Measurements from ENCODE around the gene HNRNPAB. TPM values are rescaled to one million over a fixed set of nuclear protein-coding genes. Genes with fewer than 3 reads are reported as not detected.

Gene HNRNPAB
- total RNA-seq = 393 and 403 TPM in 2 replicates

DNA sequence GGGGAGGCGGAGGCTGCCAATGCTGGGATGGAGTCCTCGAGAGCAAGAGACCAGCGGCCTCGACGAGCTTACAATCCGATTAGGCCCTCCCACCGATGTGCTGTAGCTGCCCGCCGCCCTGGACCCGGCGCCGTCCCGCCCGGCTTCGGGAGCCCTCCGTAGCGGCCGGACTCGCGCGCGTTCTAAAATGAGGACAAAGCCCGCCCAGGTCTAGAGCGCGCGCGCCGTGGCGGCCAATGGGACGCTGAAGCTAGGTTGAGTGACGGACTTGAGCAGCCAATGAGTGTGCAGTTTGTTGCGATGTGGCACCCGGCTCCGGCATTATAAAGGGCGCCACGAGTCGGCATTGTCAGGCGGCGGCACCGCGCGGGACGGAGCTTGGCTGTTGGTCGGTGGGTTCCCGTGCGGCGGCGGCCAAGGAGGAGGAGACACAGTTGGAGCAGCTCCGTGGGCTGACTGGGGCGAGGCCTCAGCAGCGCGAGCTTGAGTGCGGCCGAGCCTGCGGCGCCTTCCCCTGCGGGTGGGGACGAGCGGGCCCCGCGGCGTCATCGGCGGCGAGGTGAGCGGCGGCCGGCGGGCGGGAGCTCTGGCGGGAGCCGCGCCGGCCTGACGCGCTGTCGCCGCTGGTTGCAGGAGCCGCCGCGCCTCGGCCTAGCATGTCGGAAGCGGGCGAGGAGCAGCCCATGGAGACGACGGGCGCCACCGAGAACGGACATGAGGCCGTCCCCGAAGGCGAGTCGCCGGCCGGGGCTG, at the start of gene HNRNPAB:
TSS of gene HNRNPAB (plus strand) at position 352 of the 753 bp plus-strand sequence. CDS start at position 657, 305 bp downstream.
- Mint-ChIP-seq H3K27me3 (ENCODE audit: low read depth) (peaks cover 2% of the 10 kb centered on the region), H3K36me3 (ENCODE audit: low read depth) (peaks cover 45% of the 10 kb centered on the region), H3K27ac (peak within 1 kb of the TSS; percentile 98), H3K4me1 (ENCODE audit: low read depth) (peaks cover 23% of the 10 kb centered on the region), H3K9me3 (no peaks in the 10 kb centered on the region), H3K4me3 (ENCODE audit: low read depth) (peak within 1 kb of the TSS; percentile 95)
- peak; percentile 94 for DNase-seq (ENCODE audit: low spot score)
- intact Hi-C loops (cut with micrococcal nuclease) = loop anchor here (2.0 to 10.0 kb wide), 4 partner anchors 28 to 1200 kb away; partner anchors contain the start of genes PHYKPL, TMED9 and UIMC1

DNA sequence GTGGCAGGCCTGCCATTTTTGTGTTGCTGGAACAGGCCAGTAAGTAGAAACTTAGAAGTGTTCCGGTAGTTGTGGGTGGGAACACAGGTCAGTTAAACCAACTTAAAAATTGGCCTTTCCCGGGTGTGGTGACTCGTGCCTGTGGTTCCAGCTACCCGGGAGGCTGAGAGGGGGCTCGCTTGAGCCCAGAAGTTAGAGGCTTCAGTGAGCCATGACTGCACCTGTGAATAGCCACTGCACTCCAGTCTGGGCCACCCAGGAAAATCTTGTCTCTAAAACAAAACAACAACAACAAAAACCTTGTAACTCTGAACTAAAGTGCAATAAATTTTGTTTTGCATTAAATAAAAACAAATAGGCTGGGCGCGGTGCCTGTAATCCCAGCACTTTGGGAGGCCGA, 49.3 kb upstream of the HNRNPAB start:
- Mint-ChIP-seq H3K4me1 (ENCODE audit: low read depth) (peaks cover 15% of the 10 kb centered on the region), H3K36me3 (ENCODE audit: low read depth) (peaks cover 29% of the 10 kb centered on the region), H3K9me3 (no peaks in the 10 kb centered on the region), H3K4me3 (ENCODE audit: low read depth) (peak overlapping the region; percentile 8), H3K27ac (no peak overlapping the region), H3K27me3 (ENCODE audit: low read depth) (no peaks in the 10 kb centered on the region)
- intact Hi-C loops (cut with micrococcal nuclease) = loop anchor here (2.0 kb wide), 1 partner anchor 50 kb away; the partner anchor contains the start of gene HNRNPAB
- no peak for DNase-seq (ENCODE audit: low spot score)

DNA sequence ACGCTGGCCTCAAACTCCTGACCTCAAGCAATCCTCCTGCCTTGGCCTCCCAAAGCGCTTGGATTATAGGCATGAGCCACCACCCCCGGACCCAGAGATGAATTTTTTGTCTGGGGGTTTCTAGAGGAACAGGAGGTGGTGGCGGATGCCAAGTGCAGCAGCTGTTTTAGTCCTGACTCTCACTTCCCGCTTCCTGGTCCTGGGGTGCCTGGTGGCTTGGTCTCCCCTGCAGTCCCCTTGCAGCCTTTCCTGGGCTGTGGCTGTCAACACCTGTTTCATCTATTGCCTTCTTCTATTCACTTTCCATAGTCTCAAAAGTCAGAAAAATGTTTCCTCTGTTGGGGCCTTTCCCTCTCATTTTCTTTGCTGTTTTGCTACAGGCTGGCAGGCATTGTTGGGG, 44.2 kb upstream of the HNRNPAB start:
- no peak overlapping the region for H3K4me3 Mint-ChIP-seq (ENCODE audit: low read depth)
- DNase-seq (ENCODE audit: low spot score) = no peak
- intact Hi-C loops (cut with micrococcal nuclease) = no loop called here
- no peak overlapping the region for H3K27ac Mint-ChIP-seq
- no peaks in the 10 kb centered on the region for H3K36me3 Mint-ChIP-seq (ENCODE audit: low read depth)
- H3K4me1 Mint-ChIP-seq (ENCODE audit: low read depth) = peaks cover 8% of the 10 kb centered on the region
- H3K9me3 Mint-ChIP-seq = no peaks in the 10 kb centered on the region
- H3K27me3 Mint-ChIP-seq (ENCODE audit: low read depth) = peaks cover 17% of the 10 kb centered on the region

DNA sequence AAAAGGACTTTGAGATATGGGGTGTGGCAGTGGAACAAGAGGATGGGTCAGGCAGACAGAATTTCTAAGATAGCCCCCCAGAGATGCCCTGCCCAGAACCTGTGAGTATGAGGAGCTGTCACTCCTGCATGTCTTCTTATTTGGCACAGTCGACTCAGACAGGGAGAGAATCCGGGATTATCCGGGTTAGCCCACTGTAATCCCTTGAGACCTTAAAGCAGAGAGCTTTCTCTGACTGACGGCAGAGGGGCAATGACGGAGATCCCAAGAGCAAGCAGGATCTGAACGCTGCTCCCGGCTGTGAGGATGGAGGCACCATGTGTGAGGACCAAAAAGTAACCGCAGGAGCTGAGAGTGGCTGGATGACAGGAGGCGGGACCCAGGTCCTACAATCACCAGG, 41.9 kb upstream of the HNRNPAB start:
- no peaks in the 10 kb centered on the region for H3K9me3 Mint-ChIP-seq
- H3K27ac Mint-ChIP-seq = no peak overlapping the region
- no peak for DNase-seq (ENCODE audit: low spot score)
- H3K4me3 Mint-ChIP-seq (ENCODE audit: low read depth) = no peak overlapping the region
- no peaks in the 10 kb centered on the region for H3K36me3 Mint-ChIP-seq (ENCODE audit: low read depth)
- peaks cover 25% of the 10 kb centered on the region for H3K27me3 Mint-ChIP-seq (ENCODE audit: low read depth)
- intact Hi-C loops (cut with micrococcal nuclease) = no loop called here
- H3K4me1 Mint-ChIP-seq (ENCODE audit: low read depth) = peaks cover 8% of the 10 kb centered on the region

DNA sequence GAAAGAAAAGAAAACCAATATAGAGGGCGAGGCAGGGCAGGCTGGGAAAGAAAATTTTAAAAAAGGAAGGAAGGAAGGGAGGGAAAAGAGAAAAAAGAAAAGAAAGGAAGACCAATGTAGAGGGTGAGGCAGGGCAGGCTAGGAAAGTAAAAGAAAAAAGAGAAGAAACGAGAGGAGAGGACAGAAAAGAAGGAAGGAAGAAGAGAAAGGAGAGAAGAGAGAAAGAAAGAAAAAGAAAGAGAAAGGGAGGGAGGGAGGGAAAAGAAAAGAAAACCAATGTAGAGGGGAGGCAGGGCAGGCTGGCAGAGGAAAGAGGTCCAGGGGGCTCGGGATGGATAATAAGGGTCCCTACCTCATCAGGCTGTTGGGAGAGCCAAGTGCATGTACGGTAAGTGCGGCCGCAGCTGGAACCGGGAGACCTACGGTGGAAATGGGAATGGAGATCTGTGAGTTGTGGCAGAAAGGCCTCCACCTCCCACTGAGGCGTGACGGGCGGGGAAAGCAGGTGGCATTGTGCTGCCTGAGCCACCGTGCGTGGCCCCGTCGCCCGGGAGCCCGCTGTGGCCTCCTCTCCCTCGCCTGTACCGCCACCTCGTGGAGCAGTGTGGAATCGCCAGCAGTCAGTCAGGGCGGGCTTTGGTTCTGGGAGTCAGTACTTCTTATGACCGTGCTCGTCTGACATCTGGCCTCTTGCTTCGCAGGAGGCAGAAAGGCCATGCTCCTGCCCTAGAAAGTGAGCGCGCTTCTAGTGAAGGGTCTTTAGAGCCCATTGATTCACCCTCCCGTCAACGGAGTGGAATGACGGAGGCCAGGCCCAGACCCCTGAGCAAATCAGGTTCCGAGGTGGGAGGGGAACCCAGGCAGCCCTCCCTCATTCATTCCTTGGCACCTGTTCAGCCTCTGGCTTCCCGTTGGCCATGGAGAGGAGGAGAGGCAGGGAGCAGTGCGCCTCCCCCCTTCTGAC, 40.3 kb upstream of the HNRNPAB start:
- DNase-seq (ENCODE audit: low spot score) = peak; percentile 83
- Mint-ChIP-seq H3K4me3 (ENCODE audit: low read depth) (peak overlapping the region; percentile 16), H3K27ac (no peak overlapping the region), H3K27me3 (ENCODE audit: low read depth) (peaks cover 29% of the 10 kb centered on the region), H3K9me3 (no peaks in the 10 kb centered on the region), H3K36me3 (ENCODE audit: low read depth) (no peaks in the 10 kb centered on the region), H3K4me1 (ENCODE audit: low read depth) (peaks cover 8% of the 10 kb centered on the region)
- intact Hi-C loops (cut with micrococcal nuclease) = loop anchor here (1.0 to 2.0 kb wide), 2 partner anchors 15 to 88 kb away; no protein-coding TSS in a partner anchor

DNA sequence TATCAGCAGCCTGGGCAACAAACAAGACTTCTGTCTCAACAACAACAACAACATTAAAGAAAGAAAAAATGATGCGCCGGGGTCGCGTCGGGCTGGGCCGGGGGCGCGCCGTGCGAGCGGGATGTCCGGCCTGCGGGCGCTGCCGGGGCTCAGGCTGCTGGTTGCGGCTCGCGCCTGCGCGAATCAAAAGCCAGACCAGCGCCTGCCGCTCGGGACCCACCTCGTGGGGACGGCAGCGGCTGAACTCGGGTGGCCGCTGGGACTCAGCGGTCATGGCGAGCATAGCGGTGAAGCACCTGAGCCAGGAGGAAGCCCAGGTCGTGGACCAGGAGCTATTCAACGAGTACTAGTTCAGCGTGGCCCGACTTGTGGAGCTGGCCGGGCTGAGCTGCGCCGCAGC, 38.8 kb upstream of the HNRNPAB start:
- H3K4me3 Mint-ChIP-seq (ENCODE audit: low read depth) = no peak overlapping the region
- H3K27me3 Mint-ChIP-seq (ENCODE audit: low read depth) = peaks cover 33% of the 10 kb centered on the region
- no peaks in the 10 kb centered on the region for H3K9me3 Mint-ChIP-seq
- no peak overlapping the region for H3K27ac Mint-ChIP-seq
- intact Hi-C loops (cut with micrococcal nuclease) = loop anchor here (2.0 kb wide), 1 partner anchor 17 kb away; no protein-coding TSS in a partner anchor
- no peaks in the 10 kb centered on the region for H3K36me3 Mint-ChIP-seq (ENCODE audit: low read depth)
- no peak for DNase-seq (ENCODE audit: low spot score)
- H3K4me1 Mint-ChIP-seq (ENCODE audit: low read depth) = peaks cover 8% of the 10 kb centered on the region

DNA sequence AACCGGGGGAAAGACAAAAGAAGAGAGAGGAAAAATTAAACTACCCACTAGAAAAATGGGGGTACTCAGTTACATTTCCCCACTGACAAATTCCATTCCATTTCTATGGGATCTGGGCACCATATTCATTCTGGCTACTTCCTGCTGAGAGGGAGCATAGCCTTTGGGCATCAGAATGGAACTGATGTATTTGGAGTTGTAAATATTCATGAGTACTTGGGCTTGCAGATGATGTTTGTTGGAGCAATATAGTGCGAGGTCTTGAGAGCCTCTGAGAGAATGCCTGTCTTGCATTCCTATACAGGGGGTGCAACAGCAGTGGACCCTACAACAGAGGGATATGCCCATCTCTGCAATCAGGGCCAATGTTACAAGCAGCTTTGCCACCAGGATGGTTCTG, 33.9 kb upstream of the HNRNPAB start:
- Mint-ChIP-seq H3K4me1 (ENCODE audit: low read depth) (no peaks in the 10 kb centered on the region), H3K36me3 (ENCODE audit: low read depth) (no peaks in the 10 kb centered on the region), H3K4me3 (ENCODE audit: low read depth) (no peak overlapping the region), H3K9me3 (no peaks in the 10 kb centered on the region), H3K27me3 (ENCODE audit: low read depth) (peaks cover 14% of the 10 kb centered on the region), H3K27ac (no peak overlapping the region)
- no peak for DNase-seq (ENCODE audit: low spot score)
- intact Hi-C loops (cut with micrococcal nuclease) = no loop called here

DNA sequence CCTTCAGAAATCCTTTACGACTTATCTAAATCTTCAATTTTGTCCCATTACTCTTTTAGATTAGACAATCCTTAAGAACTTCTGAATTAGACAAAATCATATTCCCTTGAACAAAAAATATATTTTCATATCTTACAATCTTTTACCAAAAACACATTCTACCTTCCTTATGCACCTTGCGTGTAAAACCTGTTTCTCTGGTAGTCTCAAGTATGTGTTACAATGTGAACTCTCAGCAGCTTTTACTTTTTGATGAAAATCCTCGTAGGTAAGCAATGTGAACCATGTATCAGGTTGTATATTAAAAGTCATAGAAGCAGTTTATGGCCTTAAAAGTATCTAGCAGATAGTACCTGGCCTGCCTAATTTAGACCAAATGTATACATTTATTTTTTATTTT, 29.9 kb upstream of the HNRNPAB start:
- no peak for DNase-seq (ENCODE audit: low spot score)
- no peaks in the 10 kb centered on the region for H3K36me3 Mint-ChIP-seq (ENCODE audit: low read depth)
- intact Hi-C loops (cut with micrococcal nuclease) = no loop called here
- H3K27me3 Mint-ChIP-seq (ENCODE audit: low read depth) = peaks cover 3% of the 10 kb centered on the region
- H3K27ac Mint-ChIP-seq = no peak overlapping the region
- no peaks in the 10 kb centered on the region for H3K9me3 Mint-ChIP-seq
- no peaks in the 10 kb centered on the region for H3K4me1 Mint-ChIP-seq (ENCODE audit: low read depth)
- H3K4me3 Mint-ChIP-seq (ENCODE audit: low read depth) = no peak overlapping the region

DNA sequence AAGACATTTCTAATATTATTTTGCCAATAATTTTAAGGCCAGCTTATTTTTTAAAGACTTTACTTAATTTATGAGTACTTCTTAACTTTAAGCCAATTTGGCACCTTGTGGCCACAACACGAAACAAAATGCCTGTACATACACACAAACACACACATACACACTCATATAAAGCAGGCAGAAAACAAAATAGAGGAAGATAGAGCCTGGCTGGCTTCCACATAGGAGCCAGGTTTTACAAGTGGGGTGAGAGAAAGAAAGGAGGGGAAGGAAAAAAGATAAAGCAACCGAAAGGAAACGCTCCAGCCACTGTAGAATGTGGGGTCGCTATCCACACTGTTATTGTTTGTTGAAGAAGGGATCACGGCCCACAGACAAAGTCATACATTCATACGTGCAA, 27.5 kb upstream of the HNRNPAB start:
- Mint-ChIP-seq H3K27me3 (ENCODE audit: low read depth) (peaks cover 3% of the 10 kb centered on the region), H3K27ac (no peak overlapping the region), H3K36me3 (ENCODE audit: low read depth) (no peaks in the 10 kb centered on the region), H3K4me1 (ENCODE audit: low read depth) (no peaks in the 10 kb centered on the region), H3K4me3 (ENCODE audit: low read depth) (no peak overlapping the region), H3K9me3 (no peaks in the 10 kb centered on the region)
- intact Hi-C loops (cut with micrococcal nuclease) = no loop called here
- no peak for DNase-seq (ENCODE audit: low spot score)

DNA sequence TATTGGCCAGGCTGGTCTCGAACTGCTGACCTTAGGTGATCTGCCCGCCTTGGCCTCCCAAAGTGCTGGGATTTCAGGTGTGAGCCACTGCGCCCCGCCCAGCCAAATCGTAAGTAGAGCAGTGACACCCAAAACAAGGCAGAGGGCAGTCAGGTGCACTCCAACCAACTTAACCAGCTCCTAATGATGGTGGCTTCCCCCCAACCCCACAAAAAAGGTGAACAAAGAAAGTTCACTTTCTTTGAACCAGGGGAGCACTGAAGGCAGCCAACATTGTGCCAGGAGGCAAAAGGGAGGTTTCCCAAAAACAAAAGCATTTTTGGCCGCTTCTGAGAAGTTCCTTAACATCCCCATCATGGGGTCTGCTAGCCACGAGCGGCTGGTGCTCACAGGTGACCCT, 26.8 kb upstream of the HNRNPAB start:
- intact Hi-C loops (cut with micrococcal nuclease) = no loop called here
- Mint-ChIP-seq H3K4me1 (ENCODE audit: low read depth) (peaks cover 7% of the 10 kb centered on the region), H3K9me3 (no peaks in the 10 kb centered on the region), H3K27me3 (ENCODE audit: low read depth) (peaks cover 3% of the 10 kb centered on the region), H3K4me3 (ENCODE audit: low read depth) (no peak overlapping the region), H3K27ac (no peak overlapping the region), H3K36me3 (ENCODE audit: low read depth) (no peaks in the 10 kb centered on the region)
- DNase-seq (ENCODE audit: low spot score) = no peak

DNA sequence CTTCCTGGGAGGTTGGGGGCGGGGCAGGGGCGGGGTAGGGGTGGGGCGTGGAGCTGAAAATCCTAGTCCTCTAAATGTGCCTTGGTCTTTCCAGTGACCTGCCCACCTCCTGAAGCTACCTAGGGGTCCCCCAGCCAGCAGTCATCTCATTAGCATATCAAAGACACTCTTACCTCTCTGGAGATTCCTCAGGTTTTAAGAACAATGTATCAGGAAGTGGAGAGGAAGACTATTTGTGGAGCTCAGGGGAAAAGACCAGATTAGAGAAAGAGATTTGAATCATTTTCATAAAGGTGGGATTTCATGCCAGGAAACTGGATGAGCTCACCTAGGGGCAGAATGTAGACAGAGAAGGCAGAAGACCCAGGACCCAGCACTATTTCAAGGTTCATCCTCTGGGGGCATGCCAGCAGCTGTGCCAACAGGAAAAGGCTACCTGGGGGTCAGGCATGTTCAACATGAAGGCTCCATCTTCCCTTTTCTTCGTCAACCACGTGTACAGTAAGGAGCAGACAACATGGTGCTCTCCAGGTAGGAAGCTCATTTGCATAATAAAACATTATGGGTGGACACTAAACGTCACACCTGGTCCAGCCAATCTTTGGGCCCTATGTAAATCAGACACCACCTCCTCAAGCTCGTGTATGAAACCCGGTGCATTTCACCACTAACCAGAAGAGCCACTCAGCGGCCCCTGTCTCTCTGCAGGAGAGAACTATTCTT, 24.0 kb upstream of the HNRNPAB start:
- H3K4me1 Mint-ChIP-seq (ENCODE audit: low read depth) = peaks cover 7% of the 10 kb centered on the region
- peaks cover 3% of the 10 kb centered on the region for H3K27me3 Mint-ChIP-seq (ENCODE audit: low read depth)
- no peak for DNase-seq (ENCODE audit: low spot score)
- H3K27ac Mint-ChIP-seq = no peak overlapping the region
- intact Hi-C loops (cut with micrococcal nuclease) = no loop called here
- no peaks in the 10 kb centered on the region for H3K36me3 Mint-ChIP-seq (ENCODE audit: low read depth)
- no peak overlapping the region for H3K4me3 Mint-ChIP-seq (ENCODE audit: low read depth)
- no peaks in the 10 kb centered on the region for H3K9me3 Mint-ChIP-seq

DNA sequence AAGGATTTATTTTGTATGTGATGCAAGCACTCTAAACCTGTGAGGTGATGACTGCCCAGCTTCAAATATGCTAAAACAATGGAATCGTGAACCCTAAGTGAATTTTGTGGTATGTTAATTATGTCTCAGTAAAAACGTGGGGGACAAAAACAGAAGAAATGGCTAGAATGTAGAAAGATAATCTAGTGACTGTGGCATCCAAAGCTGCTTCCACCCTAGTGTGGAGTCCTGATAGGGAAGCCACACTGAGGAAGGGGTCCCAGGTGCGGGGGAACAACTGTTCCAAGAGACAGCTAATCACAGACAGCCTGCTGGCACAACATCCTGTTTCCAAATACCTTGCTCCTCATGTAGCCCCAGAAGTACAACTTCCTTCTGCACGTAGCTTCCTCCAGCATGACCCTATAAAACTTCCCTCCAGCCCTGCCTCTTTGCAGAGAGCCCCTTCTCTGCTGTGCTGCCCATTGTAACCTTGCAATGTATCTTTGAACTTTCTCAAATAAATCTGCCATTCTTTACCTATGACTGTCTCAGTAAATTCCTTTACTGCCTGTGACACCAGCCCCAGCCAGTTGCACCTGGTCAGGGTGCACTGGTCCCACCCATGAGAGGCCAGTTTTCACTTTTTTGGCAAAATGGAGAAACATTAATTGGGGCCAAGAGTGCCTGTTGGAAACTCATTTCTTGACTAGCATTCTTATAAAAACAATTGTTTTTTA, 22.0 kb upstream of the HNRNPAB start:
- intact Hi-C loops (cut with micrococcal nuclease) = no loop called here
- Mint-ChIP-seq H3K27me3 (ENCODE audit: low read depth) (peaks cover 2% of the 10 kb centered on the region), H3K27ac (no peak overlapping the region), H3K9me3 (no peaks in the 10 kb centered on the region), H3K4me1 (ENCODE audit: low read depth) (peaks cover 13% of the 10 kb centered on the region), H3K36me3 (ENCODE audit: low read depth) (no peaks in the 10 kb centered on the region), H3K4me3 (ENCODE audit: low read depth) (no peak overlapping the region)
- no peak for DNase-seq (ENCODE audit: low spot score)
